ENCODE data around the gene FOXQ1. TPM values are rescaled to one million over a fixed set of nuclear protein-coding genes. Genes with fewer than 3 reads are reported as not detected.

The FOXQ1 gene
- total RNA-seq, 4 donors from 2014 or later, result 1.6 TPM; not detected in 3

DNA sequence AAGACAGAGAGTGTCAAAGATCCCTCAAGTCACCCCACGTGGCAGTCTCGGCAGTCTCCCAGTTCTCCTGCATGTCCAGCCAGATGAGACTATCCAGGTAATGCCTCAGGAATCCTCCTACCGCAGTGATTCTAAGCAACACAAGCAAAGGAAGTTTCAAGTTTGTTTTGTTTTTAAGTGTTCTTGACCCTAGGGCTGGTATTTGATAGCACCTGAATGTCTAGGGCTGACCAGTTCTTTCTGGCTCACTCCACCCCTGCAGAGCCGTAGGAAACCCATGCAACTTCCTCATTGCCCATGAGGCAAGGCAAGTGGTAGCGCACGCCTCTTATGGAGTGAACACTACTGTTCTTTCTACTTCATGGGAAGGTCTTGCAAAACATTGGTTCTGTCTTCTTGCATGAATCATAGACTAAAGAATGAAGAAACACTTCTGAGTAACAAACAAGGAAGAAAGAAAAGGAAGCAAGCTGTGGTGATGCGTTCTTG lies 24.8 kb upstream of the FOXQ1 start:
- 58 to 67% methylated on average over 1 to 7 of the region's 7 CpGs for WGBS, 2 donors (ENCODE audit: low coverage in 1 of 2)
- Histone ChIP-seq H3K27ac (peak overlapping the region in 1 of 4 donors; percentile 55), H3K4me3 (no peak overlapping the region)

DNA sequence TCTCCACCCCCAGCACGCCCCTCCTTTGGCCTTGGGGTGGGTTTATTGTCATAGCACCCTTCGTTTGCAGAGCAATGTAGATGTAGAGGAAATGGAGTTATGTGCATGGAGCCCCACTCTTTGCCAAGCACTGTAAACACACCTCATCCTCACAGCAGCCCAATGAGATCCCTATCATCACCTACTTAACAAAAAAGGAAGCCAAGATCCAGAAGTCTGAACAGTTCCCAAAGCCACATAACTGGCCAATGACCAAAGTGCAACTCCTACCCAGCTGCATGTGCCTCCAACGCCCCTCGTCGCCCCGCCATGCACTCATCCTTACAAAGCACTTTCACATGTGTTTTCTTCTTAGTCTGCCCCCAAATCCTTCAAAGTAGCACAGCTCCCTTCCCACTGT lies 21.8 kb upstream of the FOXQ1 start:
- H3K4me1 ChIP-seq, result no peaks in the 10 kb centered on the region
- intact Hi-C loops (cut with DNase I; ENCODE audit: low total_unique reads) (no loop called here), in situ Hi-C loops (cut with MboI; ENCODE audit: low pct_ligation_motif_present in 1 of 4, low pct_unique_long_range_greater_than_20kb in 1 of 4, low sequenced_read_pairs in 3 of 4) (no loop called here)
- no peak for DNase-seq
- WGBS, 2 donors (ENCODE audit: low coverage in 1 of 2), result 78 to 80% methylated on average over 5 to 6 of the region's 6 CpGs
- no peaks in the 10 kb centered on the region for H3K36me3 ChIP-seq
- no peaks in the 10 kb centered on the region for H3K27me3 ChIP-seq
- no peak overlapping the region for H3K27ac ChIP-seq
- H3K4me3 ChIP-seq, result no peak overlapping the region
- no peaks in the 10 kb centered on the region for H3K9me3 ChIP-seq
- no peak for TF ChIP-seq EP300 (IDR thresholded peaks at IDR 0.05; ENCODE audit: low read depth)
- no peak for TF ChIP-seq POLR2AphosphoS5 (IDR thresholded peaks at IDR 0.05)
- TF ChIP-seq, protein P1, sequence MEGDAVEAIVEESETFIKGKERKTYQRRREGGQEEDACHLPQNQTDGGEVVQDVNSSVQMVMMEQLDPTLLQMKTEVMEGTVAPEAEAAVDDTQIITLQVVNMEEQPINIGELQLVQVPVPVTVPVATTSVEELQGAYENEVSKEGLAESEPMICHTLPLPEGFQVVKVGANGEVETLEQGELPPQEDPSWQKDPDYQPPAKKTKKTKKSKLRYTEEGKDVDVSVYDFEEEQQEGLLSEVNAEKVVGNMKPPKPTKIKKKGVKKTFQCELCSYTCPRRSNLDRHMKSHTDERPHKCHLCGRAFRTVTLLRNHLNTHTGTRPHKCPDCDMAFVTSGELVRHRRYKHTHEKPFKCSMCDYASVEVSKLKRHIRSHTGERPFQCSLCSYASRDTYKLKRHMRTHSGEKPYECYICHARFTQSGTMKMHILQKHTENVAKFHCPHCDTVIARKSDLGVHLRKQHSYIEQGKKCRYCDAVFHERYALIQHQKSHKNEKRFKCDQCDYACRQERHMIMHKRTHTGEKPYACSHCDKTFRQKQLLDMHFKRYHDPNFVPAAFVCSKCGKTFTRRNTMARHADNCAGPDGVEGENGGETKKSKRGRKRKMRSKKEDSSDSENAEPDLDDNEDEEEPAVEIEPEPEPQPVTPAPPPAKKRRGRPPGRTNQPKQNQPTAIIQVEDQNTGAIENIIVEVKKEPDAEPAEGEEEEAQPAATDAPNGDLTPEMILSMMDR (IDR thresholded peaks at IDR 0.05), result no peak
- TF ChIP-seq POLR2A (IDR thresholded peaks at IDR 0.05), result no peak

More for the DNA sequence above, 24.8 kb upstream of the FOXQ1 start:
- TF ChIP-seq POLR2AphosphoS5 (IDR thresholded peaks at IDR 0.05) (peak in 1 of 3 donors; percentile 68), POLR2A (IDR thresholded peaks at IDR 0.05) (no peak)
- no peaks in the 10 kb centered on the region for H3K36me3 ChIP-seq
- peak; percentile 64 for DNase-seq
- intact Hi-C loops (cut with DNase I; ENCODE audit: low total_unique reads), result no loop called here
- H3K4me1 ChIP-seq, result no peaks in the 10 kb centered on the region
- peaks cover 4% of the 10 kb centered on the region for H3K27me3 ChIP-seq
- no peaks in the 10 kb centered on the region for H3K9me3 ChIP-seq
- in situ Hi-C loops (cut with MboI; ENCODE audit: low pct_ligation_motif_present in 1 of 4, low pct_unique_long_range_greater_than_20kb in 1 of 4, low sequenced_read_pairs in 3 of 4), result no loop called here

DNA sequence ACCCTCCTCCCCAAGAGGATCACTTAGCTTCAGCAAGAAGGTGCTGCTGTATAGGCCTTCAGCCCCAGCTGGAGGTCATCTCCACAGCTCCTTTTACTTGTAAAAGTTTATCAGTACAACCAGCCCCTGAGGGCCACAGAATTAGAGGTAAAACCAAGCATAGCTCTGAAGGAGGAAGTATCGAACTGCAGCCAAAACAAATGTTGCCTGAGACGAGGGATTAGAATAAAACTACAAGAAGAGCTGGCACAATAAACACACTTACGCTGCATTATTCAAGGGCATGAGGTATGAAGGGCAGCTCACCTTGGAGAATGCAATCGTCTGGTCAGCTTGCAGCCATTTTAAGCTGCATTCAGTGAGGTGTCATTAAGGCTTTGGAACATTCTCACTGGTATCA lies 21.1 kb upstream of the FOXQ1 start:
- in situ Hi-C loops (cut with MboI; ENCODE audit: low pct_ligation_motif_present in 1 of 4, low pct_unique_long_range_greater_than_20kb in 1 of 4, low sequenced_read_pairs in 3 of 4), result no loop called here
- 42% methylated on average over 4 of the region's 4 CpGs for WGBS, 2 donors (ENCODE audit: low coverage in 1 of 2)
- TF ChIP-seq POLR2A (IDR thresholded peaks at IDR 0.05) (no peak), EP300 (IDR thresholded peaks at IDR 0.05; ENCODE audit: low read depth) (no peak), POLR2AphosphoS5 (IDR thresholded peaks at IDR 0.05) (no peak)
- TF ChIP-seq, protein P1 (IDR thresholded peaks at IDR 0.05), result no peak
- no peak overlapping the region for H3K27ac ChIP-seq
- no peaks in the 10 kb centered on the region for H3K36me3 ChIP-seq
- H3K4me3 ChIP-seq, result no peak overlapping the region
- peaks cover 1% of the 10 kb centered on the region for H3K27me3 ChIP-seq
- no peak for DNase-seq
- intact Hi-C loops (cut with DNase I; ENCODE audit: low total_unique reads), result no loop called here
- H3K4me1 ChIP-seq, result no peaks in the 10 kb centered on the region
- H3K9me3 ChIP-seq, result no peaks in the 10 kb centered on the region

DNA sequence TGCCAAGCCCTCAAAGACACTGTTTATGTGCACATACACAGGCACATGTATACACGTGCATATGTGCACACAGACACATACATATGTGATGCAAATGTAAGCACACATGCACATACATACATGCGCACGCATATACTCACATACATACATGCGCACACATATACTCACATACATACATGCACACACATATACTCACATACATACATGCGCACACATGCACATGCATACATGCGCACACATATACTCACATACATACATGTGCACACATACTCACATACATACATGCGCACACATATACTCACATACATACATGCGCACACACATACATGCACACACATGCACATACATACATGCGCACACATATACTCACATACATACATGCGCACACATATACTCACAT lies 20.5 kb upstream of the FOXQ1 start:
- intact Hi-C loops (cut with DNase I; ENCODE audit: low total_unique reads) (no loop called here), in situ Hi-C loops (cut with MboI; ENCODE audit: low pct_ligation_motif_present in 1 of 4, low pct_unique_long_range_greater_than_20kb in 1 of 4, low sequenced_read_pairs in 3 of 4) (no loop called here)
- Histone ChIP-seq H3K27me3 (peaks cover 4% of the 10 kb centered on the region), H3K4me1 (no peaks in the 10 kb centered on the region), H3K4me3 (no peak overlapping the region), H3K9me3 (no peaks in the 10 kb centered on the region), H3K36me3 (no peaks in the 10 kb centered on the region), H3K27ac (no peak overlapping the region)
- WGBS, 2 donors (ENCODE audit: low coverage in 1 of 2), result 78 to 85% methylated on average over 9 to 10 of the region's 10 CpGs
- no peak for TF ChIP-seq POLR2A (IDR thresholded peaks at IDR 0.05)
- TF ChIP-seq EP300 (IDR thresholded peaks at IDR 0.05; ENCODE audit: low read depth), result no peak
- no peak for DNase-seq

DNA sequence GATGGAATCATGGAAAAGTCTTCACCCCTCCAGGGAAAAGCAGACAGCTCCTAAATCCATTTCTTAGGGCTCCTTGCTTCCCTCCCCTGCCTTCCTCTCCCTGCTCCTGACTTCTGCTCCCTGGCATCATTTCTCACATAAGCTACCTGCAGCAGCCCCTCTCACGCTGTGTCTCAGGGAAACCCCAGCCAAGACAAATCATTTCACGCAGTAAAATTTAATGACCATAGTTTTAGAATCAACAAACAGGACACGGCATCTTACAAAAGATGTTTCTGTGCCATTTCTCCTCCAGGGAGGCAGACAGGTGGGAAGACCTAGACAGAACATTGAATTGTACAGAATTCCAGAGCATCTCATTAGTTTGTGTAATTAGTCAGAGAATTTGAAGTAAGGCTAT lies 16.5 kb upstream of the FOXQ1 start:
- DNase-seq, result no peak
- WGBS, 2 donors (ENCODE audit: low coverage in 1 of 2), result 25 to 43% methylated on average over 3 of the region's 3 CpGs
- peaks cover 4% of the 10 kb centered on the region for H3K27me3 ChIP-seq
- in situ Hi-C loops (cut with MboI; ENCODE audit: low pct_ligation_motif_present in 1 of 4, low pct_unique_long_range_greater_than_20kb in 1 of 4, low sequenced_read_pairs in 3 of 4) (no loop called here), intact Hi-C loops (cut with DNase I; ENCODE audit: low total_unique reads) (no loop called here)
- no peaks in the 10 kb centered on the region for H3K36me3 ChIP-seq
- no peaks in the 10 kb centered on the region for H3K9me3 ChIP-seq
- TF ChIP-seq EP300 (IDR thresholded peaks at IDR 0.05; ENCODE audit: low read depth) (no peak), POLR2A (IDR thresholded peaks at IDR 0.05) (no peak), POLR2AphosphoS5 (IDR thresholded peaks at IDR 0.05) (no peak)
- TF ChIP-seq, protein P1 (IDR thresholded peaks at IDR 0.05), result no peak
- H3K27ac ChIP-seq, result no peak overlapping the region
- no peak overlapping the region for H3K4me3 ChIP-seq
- H3K4me1 ChIP-seq, result no peaks in the 10 kb centered on the region

Measured in transverse colon (tissue), 4 donors.